Measurements from ENCODE around the gene CCNY.

The CCNY gene

DNA sequence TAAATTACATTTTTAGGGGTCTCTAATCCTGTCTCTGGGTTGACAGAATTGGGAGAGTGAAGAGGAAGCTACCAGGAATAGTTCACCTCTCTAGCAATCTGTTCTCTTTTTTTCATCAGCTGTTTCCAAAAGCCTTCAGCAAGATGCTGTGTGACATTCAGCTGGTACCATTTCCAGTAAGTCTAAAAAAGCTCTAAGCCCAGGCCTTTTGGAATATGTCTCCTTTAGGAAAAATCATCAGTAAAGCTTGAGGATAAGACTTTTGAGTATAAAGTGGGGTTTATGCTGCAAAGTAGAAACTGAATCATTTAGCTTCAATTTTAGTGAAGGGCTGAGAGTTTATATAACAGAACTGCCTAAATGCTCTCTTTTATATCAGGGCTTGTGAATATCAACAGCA is 81.5 kb downstream of the CCNY start:
- TF ChIP-seq SIN3A (IDR thresholded peaks at IDR 0.05; ENCODE audit: borderline replicate concordance, insufficient read depth, low read length) = no peak
- no peak for TF ChIP-seq FOXP2 (optimal IDR thresholded peaks at IDR 0.05; ENCODE audit: borderline replicate concordance, extremely low read depth, extremely low read length, insufficient read depth)
- no peak for TF ChIP-seq TAF1 (IDR thresholded peaks at IDR 0.05; ENCODE audit: borderline replicate concordance, insufficient read depth, low read length)
- no peak for TF ChIP-seq POLR2AphosphoS5 (IDR thresholded peaks at IDR 0.05; ENCODE audit: low read depth, low read length)
- TF ChIP-seq, protein P1, sequence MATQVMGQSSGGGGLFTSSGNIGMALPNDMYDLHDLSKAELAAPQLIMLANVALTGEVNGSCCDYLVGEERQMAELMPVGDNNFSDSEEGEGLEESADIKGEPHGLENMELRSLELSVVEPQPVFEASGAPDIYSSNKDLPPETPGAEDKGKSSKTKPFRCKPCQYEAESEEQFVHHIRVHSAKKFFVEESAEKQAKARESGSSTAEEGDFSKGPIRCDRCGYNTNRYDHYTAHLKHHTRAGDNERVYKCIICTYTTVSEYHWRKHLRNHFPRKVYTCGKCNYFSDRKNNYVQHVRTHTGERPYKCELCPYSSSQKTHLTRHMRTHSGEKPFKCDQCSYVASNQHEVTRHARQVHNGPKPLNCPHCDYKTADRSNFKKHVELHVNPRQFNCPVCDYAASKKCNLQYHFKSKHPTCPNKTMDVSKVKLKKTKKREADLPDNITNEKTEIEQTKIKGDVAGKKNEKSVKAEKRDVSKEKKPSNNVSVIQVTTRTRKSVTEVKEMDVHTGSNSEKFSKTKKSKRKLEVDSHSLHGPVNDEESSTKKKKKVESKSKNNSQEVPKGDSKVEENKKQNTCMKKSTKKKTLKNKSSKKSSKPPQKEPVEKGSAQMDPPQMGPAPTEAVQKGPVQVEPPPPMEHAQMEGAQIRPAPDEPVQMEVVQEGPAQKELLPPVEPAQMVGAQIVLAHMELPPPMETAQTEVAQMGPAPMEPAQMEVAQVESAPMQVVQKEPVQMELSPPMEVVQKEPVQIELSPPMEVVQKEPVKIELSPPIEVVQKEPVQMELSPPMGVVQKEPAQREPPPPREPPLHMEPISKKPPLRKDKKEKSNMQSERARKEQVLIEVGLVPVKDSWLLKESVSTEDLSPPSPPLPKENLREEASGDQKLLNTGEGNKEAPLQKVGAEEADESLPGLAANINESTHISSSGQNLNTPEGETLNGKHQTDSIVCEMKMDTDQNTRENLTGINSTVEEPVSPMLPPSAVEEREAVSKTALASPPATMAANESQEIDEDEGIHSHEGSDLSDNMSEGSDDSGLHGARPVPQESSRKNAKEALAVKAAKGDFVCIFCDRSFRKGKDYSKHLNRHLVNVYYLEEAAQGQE (IDR thresholded peaks at IDR 0.05; ENCODE audit: insufficient read depth in 1 of 2, low read depth in 2 of 2, low read length in 2 of 2) = no peak

DNA sequence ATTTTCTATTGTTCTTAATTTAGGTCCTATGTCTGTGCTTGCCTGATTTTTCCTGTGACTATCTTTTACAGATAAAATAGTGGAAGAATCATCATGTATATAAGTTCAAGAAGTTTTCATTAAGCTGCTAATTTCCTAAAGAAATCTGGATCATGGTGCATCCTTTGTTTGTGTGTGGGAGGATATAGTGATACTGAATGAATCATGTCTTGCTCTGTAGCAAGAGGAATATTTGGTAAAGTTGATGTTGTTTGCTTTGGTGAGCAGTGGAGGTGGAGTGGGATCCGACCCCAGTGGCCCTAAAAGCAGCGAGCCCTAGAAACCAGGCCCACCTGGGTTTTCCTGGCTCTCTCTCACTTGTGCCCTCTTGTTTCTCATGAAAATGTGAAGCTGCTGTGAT is 83.7 kb downstream of the CCNY start:
- TF ChIP-seq FOXP2 (optimal IDR thresholded peaks at IDR 0.05; ENCODE audit: borderline replicate concordance, extremely low read depth, extremely low read length, insufficient read depth) (no peak), SIN3A (IDR thresholded peaks at IDR 0.05; ENCODE audit: borderline replicate concordance, insufficient read depth, low read length) (no peak), TAF1 (IDR thresholded peaks at IDR 0.05; ENCODE audit: borderline replicate concordance, insufficient read depth, low read length) (no peak), POLR2AphosphoS5 (IDR thresholded peaks at IDR 0.05; ENCODE audit: low read depth, low read length) (no peak)
- TF ChIP-seq, protein P1 (IDR thresholded peaks at IDR 0.05; ENCODE audit: insufficient read depth in 1 of 2, low read depth in 2 of 2, low read length in 2 of 2) = no peak

DNA sequence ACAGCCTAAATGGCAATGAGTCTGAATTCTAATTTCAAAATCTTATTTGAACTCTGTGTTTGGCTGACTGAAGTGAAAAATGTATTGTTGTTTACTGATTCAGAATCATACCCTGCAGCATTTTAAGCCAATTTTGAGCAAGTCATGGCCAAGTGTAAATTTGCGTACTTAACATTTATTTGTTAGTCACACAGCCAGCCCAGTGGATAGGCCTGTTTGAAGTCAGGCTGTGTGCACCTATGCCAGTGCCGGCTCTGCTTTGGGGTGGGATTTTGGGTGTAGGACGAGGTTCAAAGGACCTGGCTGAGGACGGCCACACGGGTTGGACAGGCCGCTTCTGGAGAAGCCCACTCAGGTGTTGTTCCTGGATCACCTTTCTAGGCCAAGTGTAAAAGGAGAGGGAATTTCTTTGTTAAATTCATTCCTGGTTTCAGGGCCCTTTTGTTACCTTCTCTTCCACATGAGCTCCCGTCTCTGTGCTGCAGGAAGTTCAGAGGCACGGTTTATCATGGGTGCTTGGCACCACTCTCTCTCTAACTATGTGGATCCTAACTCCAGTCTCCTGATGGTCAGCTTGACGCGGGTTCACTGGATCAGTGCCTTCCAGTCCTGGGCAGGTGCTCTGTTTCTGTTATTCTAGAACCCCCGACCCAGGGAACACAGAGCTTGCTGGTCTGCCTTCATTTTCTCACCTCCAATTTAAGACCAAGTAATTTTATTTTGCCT is 84.7 kb downstream of the CCNY start:
- no peak for TF ChIP-seq TAF1 (IDR thresholded peaks at IDR 0.05; ENCODE audit: borderline replicate concordance, insufficient read depth, low read length)
- no peak for TF ChIP-seq POLR2AphosphoS5 (IDR thresholded peaks at IDR 0.05; ENCODE audit: low read depth, low read length)
- no peak for TF ChIP-seq FOXP2 (optimal IDR thresholded peaks at IDR 0.05; ENCODE audit: borderline replicate concordance, extremely low read depth, extremely low read length, insufficient read depth)
- TF ChIP-seq, protein P1 (IDR thresholded peaks at IDR 0.05; ENCODE audit: insufficient read depth in 1 of 2, low read depth in 2 of 2, low read length in 2 of 2) = no peak
- TF ChIP-seq SIN3A (IDR thresholded peaks at IDR 0.05; ENCODE audit: borderline replicate concordance, insufficient read depth, low read length) = no peak

DNA sequence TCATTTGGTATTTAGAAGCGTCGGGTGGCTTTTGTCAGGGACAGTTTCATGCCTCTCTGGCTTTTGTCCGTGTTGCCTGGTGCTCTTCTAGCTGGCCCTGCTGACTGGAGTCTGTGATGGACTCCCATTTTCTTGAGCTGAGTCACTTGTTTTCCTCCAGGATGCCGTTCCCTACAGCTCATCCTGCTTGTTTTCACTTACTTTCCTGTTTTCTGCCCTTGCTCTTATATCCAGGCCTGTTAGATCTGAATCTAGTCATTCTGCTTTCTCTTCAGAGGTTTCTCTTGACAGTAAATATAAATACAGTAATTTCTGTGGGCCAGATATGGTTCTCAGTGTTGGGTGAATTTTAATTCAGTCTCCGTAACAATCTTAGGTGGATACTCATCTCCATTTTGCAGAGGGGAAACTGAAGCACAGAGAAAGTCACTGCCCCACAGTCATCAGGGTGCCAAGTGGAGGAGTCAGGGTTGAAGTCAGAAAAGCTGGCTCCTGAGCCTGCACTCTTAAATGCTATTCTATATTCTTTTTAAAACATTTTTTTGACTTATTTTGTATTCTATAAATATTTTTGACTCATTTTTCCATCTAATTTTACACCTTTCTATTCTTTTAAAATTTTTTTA is 85.4 kb downstream of the CCNY start:
- TF ChIP-seq FOXP2 (optimal IDR thresholded peaks at IDR 0.05; ENCODE audit: borderline replicate concordance, extremely low read depth, extremely low read length, insufficient read depth) = peak; percentile 69
- TF ChIP-seq, protein P1 (IDR thresholded peaks at IDR 0.05; ENCODE audit: insufficient read depth in 1 of 2, low read depth in 2 of 2, low read length in 2 of 2) = no peak
